KMS-11 (cell line): ENCODE data around the gene MAML3.

Experiments used
- H2AFZ ChIP-seq: fragments of 200-600 bp; sonication (generic); 2 replicates; pipeline ENCODE4 v1.6.1; 2016; ENCODE audit warnings: antibody characterized with exemption, mixed run types, low read depth
- H3K27ac ChIP-seq: fragments of 200-600 bp; sonication (generic); 2 replicates; pipeline ENCODE4 v1.6.1; 2016; ENCODE audit warnings: mild to moderate bottlenecking, mixed run types
- H3K27me3 ChIP-seq: fragments of 200-600 bp; sonication (generic); 2 replicates; pipeline ENCODE4 v1.6.1; 2017; ENCODE audit warnings: mild to moderate bottlenecking, low read depth, mixed run types, moderate library complexity; ENCODE audit not compliant: insufficient read depth
- H3K36me3 ChIP-seq: fragments of 200-600 bp; sonication (generic); 2 replicates; pipeline ENCODE4 v1.6.1; 2017; ENCODE audit warnings: mild to moderate bottlenecking, mixed run types; ENCODE audit not compliant: insufficient read depth
- H3K4me1 ChIP-seq: fragments of 200-600 bp; sonication (generic); 2 replicates; pipeline ENCODE4 v1.6.1; 2016; ENCODE audit warnings: mild to moderate bottlenecking, low read depth, mixed run types; ENCODE audit not compliant: poor library complexity, severe bottlenecking
- H3K4me2 ChIP-seq: fragments of 200-600 bp; sonication (generic); 2 replicates; pipeline ENCODE4 v1.7.0; 2016; ENCODE audit warnings: mild to moderate bottlenecking, mixed run types
- H3K4me3 ChIP-seq: fragments of 200-600 bp; sonication (generic); IDR thresholded peaks from 2 replicates; pipeline ENCODE4 v1.6.1; 2017; ENCODE audit warnings: low read depth, low read length, mixed read lengths; ENCODE audit not compliant: insufficient read depth
- H3K79me2 ChIP-seq: fragments of 200-600 bp; sonication (generic); 2 replicates; pipeline ENCODE4 v1.6.1; 2016; ENCODE audit warnings: low read depth, mixed run types; ENCODE audit not compliant: insufficient read depth
- H3K9ac ChIP-seq: fragments of 200-600 bp; sonication (generic); 2 replicates; pipeline ENCODE4 v1.6.1; 2016; ENCODE audit warnings: mild to moderate bottlenecking, mixed run types
- H4K20me1 ChIP-seq: fragments of 200-600 bp; sonication (generic); 2 replicates; pipeline ENCODE4 v1.6.1; 2016; ENCODE audit warnings: mild to moderate bottlenecking, mixed run types; ENCODE audit not compliant: insufficient read depth
- CTCF ChIP-seq: fragments of 200-600 bp; sonication (generic); conservative IDR thresholded peaks from 2 replicates; pipeline ENCODE4 v1.6.1; 2017; ENCODE audit warnings: low read depth, mild to moderate bottlenecking, antibody characterized with exemption, low read length, moderate library complexity, mixed read lengths

The MAML3 gene

GRCh38 chr4:140031706-140032105, 122.3 kb downstream of the MAML3 start:
- Histone ChIP-seq H3K4me3 (no peak overlapping the region), H3K9ac (no peak overlapping the region), H3K79me2 (no peaks in the 10 kb centered on the region), H3K27ac (no peak overlapping the region), H3K36me3 (no peaks in the 10 kb centered on the region), H4K20me1 (no peaks in the 10 kb centered on the region), H3K27me3 (no peaks in the 10 kb centered on the region), H2AFZ (no peak overlapping the region), H3K4me1 (no peaks in the 10 kb centered on the region), H3K4me2 (no peak overlapping the region)
- TF ChIP-seq CTCF = no peak

GRCh38 chr4:140031061-140031460, 122.9 kb downstream of the MAML3 start:
- H4K20me1 ChIP-seq = no peaks in the 10 kb centered on the region
- H3K27ac ChIP-seq = no peak overlapping the region
- H3K36me3 ChIP-seq = no peaks in the 10 kb centered on the region
- TF ChIP-seq CTCF = no peak
- no peaks in the 10 kb centered on the region for H3K79me2 ChIP-seq
- no peak overlapping the region for H2AFZ ChIP-seq
- H3K9ac ChIP-seq = no peak overlapping the region
- no peak overlapping the region for H3K4me2 ChIP-seq
- H3K27me3 ChIP-seq = no peaks in the 10 kb centered on the region
- no peaks in the 10 kb centered on the region for H3K4me1 ChIP-seq
- H3K4me3 ChIP-seq = no peak overlapping the region

GRCh38 chr4:140028676-140029517, 125.1 kb downstream of the MAML3 start:
- H4K20me1 ChIP-seq = no peaks in the 10 kb centered on the region
- H3K27ac ChIP-seq = no peak overlapping the region
- no peaks in the 10 kb centered on the region for H3K79me2 ChIP-seq
- no peaks in the 10 kb centered on the region for H3K36me3 ChIP-seq
- no peak overlapping the region for H3K4me2 ChIP-seq
- TF ChIP-seq CTCF = no peak
- no peaks in the 10 kb centered on the region for H3K27me3 ChIP-seq
- no peak overlapping the region for H2AFZ ChIP-seq
- H3K4me3 ChIP-seq = no peak overlapping the region
- no peaks in the 10 kb centered on the region for H3K4me1 ChIP-seq
- H3K9ac ChIP-seq = no peak overlapping the region

GRCh38 chr4:140028101-140028500, 125.9 kb downstream of the MAML3 start:
- Histone ChIP-seq H3K79me2 (no peaks in the 10 kb centered on the region), H3K4me1 (no peaks in the 10 kb centered on the region), H4K20me1 (no peaks in the 10 kb centered on the region), H3K27ac (no peak overlapping the region), H3K27me3 (no peaks in the 10 kb centered on the region), H3K4me3 (no peak overlapping the region), H3K9ac (no peak overlapping the region), H3K4me2 (no peak overlapping the region), H3K36me3 (no peaks in the 10 kb centered on the region), H2AFZ (no peak overlapping the region)
- no peak for TF ChIP-seq CTCF
